ENCODE results near the gene RALGAPA2. TPM values are rescaled to one million over a fixed set of nuclear protein-coding genes. Genes with fewer than 3 reads are reported as not detected.

The RALGAPA2 gene
- total RNA-seq, 2 experiments from 2014 or later, result 21.2 to 21.9 TPM

GRCh38 chr20:20365480-20366161 is 346.8 kb downstream of the RALGAPA2 start:
- TF ChIP-seq CTCF (IDR thresholded peaks at IDR 0.05), result no peak
- Histone ChIP-seq H3K9me3 (ENCODE audit: control insufficient read depth in 1 of 2, insufficient read depth in 1 of 2, low read length in 2 of 2) (peaks cover 0 to 9% of the 10 kb centered on the region in 2 experiments), H3K27ac (ENCODE audit: low read depth in 1 of 2, low read length in 2 of 2) (no peak overlapping the region), H3K4me1 (ENCODE audit: insufficient read depth, low read length) (peaks cover 3% of the 10 kb centered on the region), H3K4me3 (ENCODE audit: low read length) (no peak overlapping the region), H3K36me3 (ENCODE audit: insufficient read depth, low read length) (no peaks in the 10 kb centered on the region), H3K27me3 (ENCODE audit: control insufficient read depth in 1 of 2, insufficient read depth in 2 of 2, low read length in 2 of 2) (peaks cover 36 to 66% of the 10 kb centered on the region in 2 experiments)
- POLR2A ChIA-PET, result no interaction called here
- ATAC-seq (ENCODE audit: poor library complexity) (no peak), DNase-seq (no peak)
- no peak overlapping the region for H3K27ac Mint-ChIP-seq
- H3K4me1 Mint-ChIP-seq (ENCODE audit: low read depth), result peaks cover 16% of the 10 kb centered on the region
- CTCF ChIA-PET, result no interaction called here
- intact Hi-C loops (cut with DNase I, micrococcal nuclease), result no loop called here
- H3K27me3 Mint-ChIP-seq, result peaks cover 64% of the 10 kb centered on the region
- H3K9me3 Mint-ChIP-seq, result no peaks in the 10 kb centered on the region
- H3K4me3 Mint-ChIP-seq, result no peak overlapping the region
- no peaks in the 10 kb centered on the region for H3K36me3 Mint-ChIP-seq (ENCODE audit: low read depth)

GRCh38 chr20:20364593-20365479 is 347.6 kb downstream of the RALGAPA2 start:
- ChIA-PET CTCF (no interaction called here), POLR2A (no interaction called here)
- H3K9me3 ChIP-seq (ENCODE audit: control insufficient read depth in 1 of 2, insufficient read depth in 1 of 2, low read length in 2 of 2), result peaks cover 0 to 9% of the 10 kb centered on the region in 2 experiments
- H3K4me3 ChIP-seq (ENCODE audit: low read length), result no peak overlapping the region
- no peaks in the 10 kb centered on the region for H3K9me3 Mint-ChIP-seq
- peaks cover 34 to 62% of the 10 kb centered on the region in 2 experiments for H3K27me3 ChIP-seq (ENCODE audit: control insufficient read depth in 1 of 2, insufficient read depth in 2 of 2, low read length in 2 of 2)
- ATAC-seq (ENCODE audit: poor library complexity) (no peak), DNase-seq (no peak)
- no peak overlapping the region for H3K27ac ChIP-seq (ENCODE audit: low read depth in 1 of 2, low read length in 2 of 2)
- H3K36me3 ChIP-seq (ENCODE audit: insufficient read depth, low read length), result no peaks in the 10 kb centered on the region
- H3K4me1 Mint-ChIP-seq (ENCODE audit: low read depth), result peaks cover 18% of the 10 kb centered on the region
- no peak overlapping the region for H3K27ac Mint-ChIP-seq
- no peaks in the 10 kb centered on the region for H3K36me3 Mint-ChIP-seq (ENCODE audit: low read depth)
- intact Hi-C loops (cut with DNase I, micrococcal nuclease), result loop anchor here in 1 of 2 experiments (5.0 kb wide), 1 partner anchor 202 kb away; no protein-coding TSS in a partner anchor
- peaks cover 64% of the 10 kb centered on the region for H3K27me3 Mint-ChIP-seq
- no peak overlapping the region for H3K4me3 Mint-ChIP-seq
- peaks cover 9% of the 10 kb centered on the region for H3K4me1 ChIP-seq (ENCODE audit: insufficient read depth, low read length)
- no peak for TF ChIP-seq CTCF (IDR thresholded peaks at IDR 0.05)

GRCh38 chr20:20363799-20364592 is 348.4 kb downstream of the RALGAPA2 start:
- Mint-ChIP-seq H3K4me1 (ENCODE audit: low read depth) (peaks cover 21% of the 10 kb centered on the region), H3K4me3 (no peak overlapping the region), H3K36me3 (ENCODE audit: low read depth) (no peaks in the 10 kb centered on the region), H3K27ac (no peak overlapping the region), H3K27me3 (peaks cover 65% of the 10 kb centered on the region), H3K9me3 (no peaks in the 10 kb centered on the region)
- Histone ChIP-seq H3K4me3 (ENCODE audit: low read length) (no peak overlapping the region), H3K27ac (ENCODE audit: low read depth in 1 of 2, low read length in 2 of 2) (no peak overlapping the region), H3K9me3 (ENCODE audit: control insufficient read depth in 1 of 2, insufficient read depth in 1 of 2, low read length in 2 of 2) (peaks cover 0 to 9% of the 10 kb centered on the region in 2 experiments), H3K4me1 (ENCODE audit: insufficient read depth, low read length) (peaks cover 9% of the 10 kb centered on the region), H3K27me3 (ENCODE audit: control insufficient read depth in 1 of 2, insufficient read depth in 2 of 2, low read length in 2 of 2) (peaks cover 30 to 59% of the 10 kb centered on the region in 2 experiments), H3K36me3 (ENCODE audit: insufficient read depth, low read length) (no peaks in the 10 kb centered on the region)
- intact Hi-C loops (cut with DNase I, micrococcal nuclease), result loop anchor here in 1 of 2 experiments (5.0 kb wide), 1 partner anchor 203 kb away; no protein-coding TSS in a partner anchor
- no peak for ATAC-seq (ENCODE audit: poor library complexity)
- no peak for DNase-seq
- ChIA-PET CTCF (no interaction called here), POLR2A (no interaction called here)
- no peak for TF ChIP-seq CTCF (IDR thresholded peaks at IDR 0.05)

Measured in CD4-positive, alpha-beta T cell (primary cell).